GM12873 (cell line): ENCODE measurements around the gene ZEB2.

Experiments used
- CTCF ChIP-seq: IDR thresholded peaks from 2 replicates; pipeline ENCODE4 v1.5.1; 2012; ENCODE audit warnings: low read depth, mild to moderate bottlenecking, moderate library complexity, low read length, control low read depth; ENCODE audit not compliant: insufficient read depth; ENCODE audit errors: missing control alignments

ZEB2 gene

GRCh38 chr2:144468823-144469595 lies 50.9 kb downstream of the ZEB2 start:
- TF ChIP-seq CTCF = no peak

DNA sequence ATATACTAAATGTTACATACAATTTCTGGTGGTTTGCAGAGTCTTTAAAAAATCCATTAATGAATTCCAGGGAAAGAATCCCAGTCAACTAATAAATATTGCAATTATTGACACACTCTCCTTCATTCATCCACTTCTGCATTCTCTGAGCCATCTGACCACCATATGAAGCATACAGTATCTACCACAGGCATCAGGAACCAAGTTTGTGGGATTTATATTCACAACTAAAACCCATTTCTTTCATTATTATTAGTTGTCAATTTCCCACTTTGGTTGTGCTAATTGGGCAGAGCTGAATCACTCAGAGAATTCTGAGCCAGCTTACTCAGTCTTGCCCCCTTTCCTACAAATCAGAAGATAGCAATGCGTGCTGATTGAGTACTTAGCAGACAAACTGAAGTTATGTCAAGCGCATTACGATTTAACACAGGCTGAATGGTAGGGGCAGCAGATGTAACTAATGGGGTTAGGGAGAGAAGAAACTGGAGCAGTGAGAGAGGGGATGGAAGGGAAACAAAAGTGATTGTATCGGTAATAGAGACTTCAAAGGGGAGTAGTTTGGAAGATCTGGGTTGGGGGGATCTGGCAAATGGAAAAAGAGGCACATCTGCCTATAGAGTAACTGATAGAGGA lies 52.3 kb downstream of the ZEB2 start:
- no peak for TF ChIP-seq CTCF

- no peak for TF ChIP-seq CTCF
Measured at GRCh38 chr2:144466637-144467036, 53.3 kb downstream of the ZEB2 start.

DNA sequence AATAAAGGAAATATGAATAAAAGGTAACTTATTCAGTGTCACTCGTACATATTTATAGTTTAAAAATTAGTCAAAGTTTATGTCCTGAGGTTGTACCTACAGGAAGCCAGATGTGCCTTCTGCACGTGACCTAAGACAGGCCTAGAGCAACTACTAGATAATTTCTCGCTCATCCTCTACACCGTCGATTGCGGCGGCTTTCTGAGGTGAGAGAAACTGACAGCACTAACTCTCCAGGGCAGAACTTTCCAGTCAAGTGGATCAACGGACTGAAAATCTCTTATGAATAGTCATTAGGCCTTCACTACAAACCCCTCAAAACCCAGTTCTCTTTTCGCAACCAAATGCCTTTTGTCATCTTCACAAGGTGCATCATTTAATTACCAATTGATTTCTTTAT lies 54.2 kb downstream of the ZEB2 start:
- TF ChIP-seq CTCF = no peak

DNA sequence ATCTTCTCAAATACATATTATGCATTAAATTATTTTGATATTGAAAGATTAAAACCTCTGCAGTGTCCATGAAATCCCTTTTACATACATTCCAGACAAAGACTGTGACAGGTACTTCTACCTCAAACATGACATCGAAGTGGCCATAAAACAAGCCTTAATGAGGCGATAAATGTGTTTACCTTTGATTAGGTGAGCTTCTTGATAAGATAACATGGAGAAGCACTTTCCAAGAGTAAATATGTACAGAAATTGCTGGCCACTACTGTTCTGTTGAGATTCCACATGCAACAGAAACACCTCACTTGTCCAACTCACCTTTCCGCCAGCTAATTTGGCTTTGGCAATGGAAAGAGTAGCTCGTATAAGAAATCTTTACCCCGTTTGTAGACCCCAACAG lies 55.2 kb downstream of the ZEB2 start:
- TF ChIP-seq CTCF = no peak

- no peak for TF ChIP-seq CTCF
Measured at GRCh38 chr2:144463266-144463665, 56.7 kb downstream of the ZEB2 start.

GRCh38 chr2:144462266-144462665 lies 57.7 kb downstream of the ZEB2 start:
- TF ChIP-seq CTCF = no peak
